ENCODE measurements around the gene NFKBIB. TPM values are rescaled to one million over a fixed set of nuclear protein-coding genes. Genes with fewer than 3 reads are reported as not detected.

Gene NFKBIB
- total and polyA plus RNA-seq, 2 of the 13 experiments (the other 11 are each of a cell fraction or from before 2014, with no cell fraction given) = 8.6 to 14.9 TPM

GRCh38 chr19:38851622-38852230, 48.0 kb upstream of the NFKBIB start (continued):
- TF ChIP-seq RAD21 (CRISPR knock-in tag; IDR thresholded peaks at IDR 0.05) (peak; percentile 10; the same call in 1 of the 2 replicates), ZNF772 (CRISPR knock-in tag; IDR thresholded peaks at IDR 0.05) (peak; percentile 76; the same call in 1 of the 2 replicates), ZBTB7A (CRISPR knock-in tag; IDR thresholded peaks at IDR 0.05) (no peak), HOXA3 (CRISPR knock-in tag; IDR thresholded peaks at IDR 0.05) (peak; percentile 77), NCOA2 (CRISPR knock-in tag; IDR thresholded peaks at IDR 0.05) (no peak), POLR2AphosphoS5 (IDR thresholded peaks at IDR 0.05; ENCODE audit: low read depth, low read length) (peak; percentile 76), SNAPC4 (CRISPR knock-in tag; IDR thresholded peaks at IDR 0.05) (no peak), POLR2A (IDR thresholded peaks at IDR 0.05; ENCODE audit: insufficient read depth in 1 of 2, low read depth in 2 of 2, low read length in 2 of 2) (peak; percentile 50 to 72), NFIC (IDR thresholded peaks at IDR 0.05; ENCODE audit: low read length) (no peak), PHF21A (CRISPR knock-in tag; IDR thresholded peaks at IDR 0.05) (peak; percentile 39; the same call in 1 of the 2 replicates), CHD4 (IDR thresholded peaks at IDR 0.05; ENCODE audit: borderline replicate concordance, low read length) (no peak), SNAPC2 (CRISPR knock-in tag; IDR thresholded peaks at IDR 0.05) (no peak), ZNF20 (CRISPR knock-in tag; IDR thresholded peaks at IDR 0.05) (no peak), RFXAP (CRISPR knock-in tag; IDR thresholded peaks at IDR 0.05; ENCODE audit: borderline replicate concordance) (no peak), ZNF563 (CRISPR knock-in tag; IDR thresholded peaks at IDR 0.05) (peak; percentile 59), KLF12 (CRISPR knock-in tag; IDR thresholded peaks at IDR 0.05; ENCODE audit: borderline replicate concordance) (peak; percentile 62; the same call in 1 of the 2 replicates), ARNT2 (CRISPR knock-in tag; IDR thresholded peaks at IDR 0.05; ENCODE audit: low read depth) (no peak), ZNF235 (CRISPR knock-in tag; IDR thresholded peaks at IDR 0.05; ENCODE audit: borderline replicate concordance) (no peak), BHLHE40 (IDR thresholded peaks at IDR 0.05; ENCODE audit: low read length) (peak; percentile 79), ZNF878 (CRISPR knock-in tag; IDR thresholded peaks at IDR 0.05) (no peak), ZNF180 (CRISPR knock-in tag; IDR thresholded peaks at IDR 0.05; ENCODE audit: borderline replicate concordance, low read depth) (no peak), DRAP1 (CRISPR knock-in tag; IDR thresholded peaks at IDR 0.05) (peak; percentile 72), RFX1 (IDR thresholded peaks at IDR 0.05) (no peak)
- TF ChIP-seq, protein P1, sequence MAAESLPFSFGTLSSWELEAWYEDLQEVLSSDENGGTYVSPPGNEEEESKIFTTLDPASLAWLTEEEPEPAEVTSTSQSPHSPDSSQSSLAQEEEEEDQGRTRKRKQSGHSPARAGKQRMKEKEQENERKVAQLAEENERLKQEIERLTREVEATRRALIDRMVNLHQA (CRISPR knock-in tag; IDR thresholded peaks at IDR 0.05) = no peak
